H9 (cell line): ENCODE results near the gene TRIM24. TPM values are rescaled to one million over a fixed set of nuclear protein-coding genes. Genes with fewer than 3 reads are reported as not detected.

Experiments used
- DNase-seq: peaks from one replicate; pipeline ENCODE4 v3.0.0-alpha.2; 2017
- H2AFZ ChIP-seq: one replicate; pipeline ENCODE4 v1.6.1; 2013; ENCODE audit warnings: mild to moderate bottlenecking, low read length, control low read depth, moderate library complexity
- H2AK5ac ChIP-seq: 2 replicates; pipeline ENCODE4 v1.6.1; 2013; ENCODE audit warnings: low read length, control low read depth, mixed read lengths; ENCODE audit not compliant: insufficient read length
- H2BK120ac ChIP-seq: one replicate; pipeline ENCODE4 v1.6.1; 2013; ENCODE audit warnings: low read depth, mild to moderate bottlenecking, low read length, control low read depth, inconsistent platforms; ENCODE audit not compliant: poor library complexity, severe bottlenecking
- H2BK12ac ChIP-seq: 2 replicates; pipeline ENCODE4 v1.6.1; 2013; ENCODE audit warnings: low read length, control low read depth, mixed read lengths, low read depth; ENCODE audit not compliant: insufficient read length
- H2BK15ac ChIP-seq: 2 replicates; pipeline ENCODE4 v1.6.1; 2013; ENCODE audit warnings: low read depth, low read length, control low read depth
- H2BK20ac ChIP-seq: one replicate; pipeline ENCODE4 v1.6.1; 2013; ENCODE audit warnings: low read depth, mild to moderate bottlenecking, low read length, control low read depth, inconsistent platforms; ENCODE audit not compliant: poor library complexity, severe bottlenecking
- H2BK5ac ChIP-seq: 2 replicates; pipeline ENCODE4 v1.6.1; 2013; ENCODE audit warnings: low read length, control low read depth, mixed read lengths; ENCODE audit not compliant: insufficient read length
- H3K14ac ChIP-seq: 2 replicates; pipeline ENCODE4 v1.6.1; 2013; ENCODE audit warnings: low read length, control low read depth; ENCODE audit not compliant: insufficient read depth
- H3K18ac ChIP-seq: 2 replicates; pipeline ENCODE4 v1.6.1; 2013; ENCODE audit warnings: low read depth, mild to moderate bottlenecking, mixed read lengths, low read length, control low read depth; ENCODE audit not compliant: insufficient read length
- H3K23ac ChIP-seq: 2 replicates; pipeline ENCODE4 v1.6.1; 2013; ENCODE audit warnings: low read length, control low read depth, mixed read lengths, low read depth; ENCODE audit not compliant: insufficient read length
- H3K23me2 ChIP-seq: 2 replicates; pipeline ENCODE4 v1.6.1; 2013; ENCODE audit warnings: low read depth, mild to moderate bottlenecking, mixed read lengths, low read length, control low read depth; ENCODE audit not compliant: insufficient read length, poor library complexity, severe bottlenecking
- H3K27ac ChIP-seq: 2 replicates; pipeline ENCODE4 v1.5.1; 2013; ENCODE audit warnings: low read length, control low read depth, mixed read lengths, low read depth; ENCODE audit not compliant: insufficient read length
- H3K27me3 ChIP-seq: 2 replicates; pipeline ENCODE4 v1.6.1; 2013; ENCODE audit warnings: low read length, control low read depth, inconsistent platforms; ENCODE audit not compliant: insufficient read depth
- H3K4ac ChIP-seq: 2 replicates; pipeline ENCODE4 v1.6.1; 2013; ENCODE audit warnings: low read depth, mild to moderate bottlenecking, control low read depth, inconsistent platforms, low read length, moderate library complexity
- H3K4me1 ChIP-seq: 2 replicates; pipeline ENCODE4 v1.6.1; 2013; ENCODE audit warnings: low read length, control low read depth, inconsistent platforms; ENCODE audit not compliant: insufficient read depth
- H3K4me2 ChIP-seq: 2 replicates; pipeline ENCODE4 v1.6.1; 2013; ENCODE audit warnings: low read length, control low read depth, mixed read lengths; ENCODE audit not compliant: insufficient read length, insufficient read depth
- H3K56ac ChIP-seq: 2 replicates; pipeline ENCODE4 v1.6.1; 2013; ENCODE audit warnings: low read depth, mild to moderate bottlenecking, mixed read lengths, low read length, control low read depth; ENCODE audit not compliant: insufficient read length
- H3K79me1 ChIP-seq: 2 replicates; pipeline ENCODE4 v1.6.1; 2013; ENCODE audit warnings: low read depth, mild to moderate bottlenecking, moderate library complexity, low read length, control low read depth, inconsistent platforms; ENCODE audit not compliant: insufficient read depth, poor library complexity, severe bottlenecking
- H3K79me2 ChIP-seq: 2 replicates; pipeline ENCODE4 v1.6.1; 2013; ENCODE audit warnings: low read length, control low read depth, inconsistent platforms; ENCODE audit not compliant: insufficient read depth
- H3K9ac ChIP-seq: 2 replicates; pipeline ENCODE4 v1.6.1; 2013; ENCODE audit warnings: low read length, control low read depth, mixed read lengths; ENCODE audit not compliant: insufficient read length; ENCODE audit errors: extremely low read depth
- H3K9me3 ChIP-seq: one replicate; pipeline ENCODE4 v1.6.1; 2013; ENCODE audit warnings: low read depth, low read length, inconsistent platforms; ENCODE audit not compliant: control insufficient read depth
- H3T11ph ChIP-seq: one replicate; pipeline ENCODE4 v1.6.1; 2013; ENCODE audit warnings: mild to moderate bottlenecking, low read length, control low read depth, inconsistent platforms
- H4K20me1 ChIP-seq: one replicate; pipeline ENCODE4 v1.6.1; 2013; ENCODE audit not compliant: control insufficient read depth, insufficient read length, insufficient read depth
- H4K5ac ChIP-seq: 2 replicates; pipeline ENCODE4 v1.6.1; 2013; ENCODE audit warnings: low read depth, mild to moderate bottlenecking, mixed read lengths, low read length, control low read depth; ENCODE audit not compliant: insufficient read length
- H4K8ac ChIP-seq: replicated peaks from 2 replicates; pipeline ENCODE4 v1.6.1; 2013; ENCODE audit warnings: low read length, control low read depth, mixed read lengths, low read depth; ENCODE audit not compliant: insufficient read length
- H4K91ac ChIP-seq: 2 replicates; pipeline ENCODE4 v1.6.1; 2013; ENCODE audit warnings: low read depth, mild to moderate bottlenecking, moderate library complexity, mixed read lengths, low read length, control low read depth; ENCODE audit not compliant: insufficient read length
- H3K27ac Mint-ChIP-seq, 3 experiments: 2 replicates in 2 of 3; 3 replicates in 1 of 3; pipeline ENCODE4 v1.8.0; 2020 to 2021; ENCODE audit warnings: mixed read lengths in 3 of 3, mild to moderate bottlenecking in 1 of 3, moderate library complexity in 1 of 3
- H3K27me3 Mint-ChIP-seq: 2 replicates; pipeline ENCODE4 v1.8.0; 2021; ENCODE audit warnings: low read depth, mild to moderate bottlenecking, moderate library complexity, mixed read lengths
- H3K36me3 Mint-ChIP-seq, 3 experiments: 2 replicates in 2 of 3; 3 replicates in 1 of 3; pipeline ENCODE4 v1.8.0; 2020 to 2021; ENCODE audit warnings: low read depth in 3 of 3, mixed read lengths in 3 of 3; ENCODE audit not compliant: insufficient read depth in 1 of 3
- H3K4me1 Mint-ChIP-seq, 2 experiments: 2 replicates each; pipeline ENCODE4 v1.8.0; 2020; ENCODE audit warnings: mixed read lengths in 2 of 2
- H3K4me3 Mint-ChIP-seq, 2 experiments: 2 replicates in 1 of 2; 3 replicates in 1 of 2; pipeline ENCODE4 v1.8.0; 2020 to 2021; ENCODE audit warnings: mild to moderate bottlenecking in 2 of 2, mixed read lengths in 2 of 2, moderate library complexity in 1 of 2
- H3K9me3 Mint-ChIP-seq, 2 experiments: 2 replicates in 1 of 2; 3 replicates in 1 of 2; pipeline ENCODE4 v1.8.0; 2020; ENCODE audit warnings: mild to moderate bottlenecking in 2 of 2, mixed read lengths in 2 of 2, moderate library complexity in 1 of 2
- WGBS: extraction: QIAGEN DNeasy Blood & Tissue Kit; methylation state at CpG from one replicate; pipeline ENCODE4 v1.1.7; 2013; ENCODE audit warnings: missing lambda C conversion rate, low lambda C conversion rate, mixed read lengths; ENCODE audit not compliant: insufficient read length; ENCODE audit errors: extremely low coverage; 5-methylcytosine and 5-hydroxymethylcytosine counted together
- total RNA-seq: library from RNA; stranded (reverse); gene quantifications from 2 replicates; pipeline ENCODE4 v1.2.1, GENCODE V29; 2021
- TF ChIP-seq, protein P1 (sequence below): fragments of 200-600 bp; sonication (generic); conservative IDR thresholded peaks from 3 replicates; pipeline ENCODE4 v1.8.0; 2021; ENCODE audit warnings: antibody characterized with exemption, mild to moderate bottlenecking

Gene TRIM24
- total RNA-seq, 1 experiment from 2014 or later: 260 TPM

DNA sequence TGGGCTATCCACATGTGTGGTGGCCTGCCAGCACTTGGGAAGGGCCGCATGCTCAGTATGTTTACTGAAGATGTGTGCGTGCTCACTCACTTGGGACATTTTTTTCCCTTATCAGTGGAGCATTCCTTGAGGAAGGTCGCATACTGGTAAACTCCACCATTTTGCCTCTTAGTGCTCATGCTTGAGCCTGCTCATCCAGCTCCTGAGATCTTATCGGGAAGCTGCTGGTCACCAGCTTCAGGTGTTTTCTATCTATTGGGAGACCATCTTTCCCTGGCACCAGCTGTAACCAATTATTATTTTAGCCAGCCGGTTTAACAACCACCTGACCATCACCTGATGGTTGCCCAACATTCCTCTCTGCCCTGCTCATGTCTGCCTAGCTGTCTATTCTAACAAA lies 35.0 kb upstream of the TRIM24 start:
- H2BK12ac ChIP-seq: no peak overlapping the region
- H3K9me3 ChIP-seq: peaks cover 12% of the 10 kb centered on the region
- Mint-ChIP-seq H3K4me3 (no peak overlapping the region), H3K36me3 (peaks cover 31 to 61% (median 32%) of the 10 kb centered on the region in 3 experiments), H3K9me3 (peaks cover 53 to 76% of the 10 kb centered on the region in 2 experiments), H3K27me3 (peaks cover 6% of the 10 kb centered on the region), H3K27ac (no peak overlapping the region), H3K4me1 (no peaks in the 10 kb centered on the region)
- no peak overlapping the region for H3K14ac ChIP-seq
- no peak overlapping the region for H4K8ac ChIP-seq
- H3K4ac ChIP-seq: no peak overlapping the region
- H2BK15ac ChIP-seq: no peak overlapping the region
- no peak overlapping the region for H3K27ac ChIP-seq
- H3K9ac ChIP-seq: no peak overlapping the region
- no peaks in the 10 kb centered on the region for H3K27me3 ChIP-seq
- H2AK5ac ChIP-seq: no peak overlapping the region
- TF ChIP-seq, protein P1, sequence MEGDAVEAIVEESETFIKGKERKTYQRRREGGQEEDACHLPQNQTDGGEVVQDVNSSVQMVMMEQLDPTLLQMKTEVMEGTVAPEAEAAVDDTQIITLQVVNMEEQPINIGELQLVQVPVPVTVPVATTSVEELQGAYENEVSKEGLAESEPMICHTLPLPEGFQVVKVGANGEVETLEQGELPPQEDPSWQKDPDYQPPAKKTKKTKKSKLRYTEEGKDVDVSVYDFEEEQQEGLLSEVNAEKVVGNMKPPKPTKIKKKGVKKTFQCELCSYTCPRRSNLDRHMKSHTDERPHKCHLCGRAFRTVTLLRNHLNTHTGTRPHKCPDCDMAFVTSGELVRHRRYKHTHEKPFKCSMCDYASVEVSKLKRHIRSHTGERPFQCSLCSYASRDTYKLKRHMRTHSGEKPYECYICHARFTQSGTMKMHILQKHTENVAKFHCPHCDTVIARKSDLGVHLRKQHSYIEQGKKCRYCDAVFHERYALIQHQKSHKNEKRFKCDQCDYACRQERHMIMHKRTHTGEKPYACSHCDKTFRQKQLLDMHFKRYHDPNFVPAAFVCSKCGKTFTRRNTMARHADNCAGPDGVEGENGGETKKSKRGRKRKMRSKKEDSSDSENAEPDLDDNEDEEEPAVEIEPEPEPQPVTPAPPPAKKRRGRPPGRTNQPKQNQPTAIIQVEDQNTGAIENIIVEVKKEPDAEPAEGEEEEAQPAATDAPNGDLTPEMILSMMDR: no peak
- no peak overlapping the region for H2AFZ ChIP-seq
- H4K20me1 ChIP-seq: no peaks in the 10 kb centered on the region
- no peaks in the 10 kb centered on the region for H3K79me1 ChIP-seq
- no peak overlapping the region for H3K4me2 ChIP-seq
- no peak overlapping the region for H4K5ac ChIP-seq
- DNase-seq: no peak
- no peak overlapping the region for H2BK20ac ChIP-seq
- H3K18ac ChIP-seq: no peak overlapping the region
- no peak overlapping the region for H2BK5ac ChIP-seq
- no peak overlapping the region for H3T11ph ChIP-seq
- H3K23me2 ChIP-seq: no peaks in the 10 kb centered on the region
- H3K56ac ChIP-seq: no peak overlapping the region
- no peaks in the 10 kb centered on the region for H3K79me2 ChIP-seq
- H4K91ac ChIP-seq: no peak overlapping the region
- H2BK120ac ChIP-seq: no peak overlapping the region
- no CpG with 5 or more reads among the region's 5 CpGs for WGBS
- H3K23ac ChIP-seq: no peak overlapping the region
- no peaks in the 10 kb centered on the region for H3K4me1 ChIP-seq
